SIG-M5 (cell line): ENCODE measurements around the gene TNNT3.

Source experiments
- DNase-seq: peaks from one replicate; lab custom pipeline; 2025; lab: John Stamatoyannopoulos, UW

The TNNT3 gene

DNA sequence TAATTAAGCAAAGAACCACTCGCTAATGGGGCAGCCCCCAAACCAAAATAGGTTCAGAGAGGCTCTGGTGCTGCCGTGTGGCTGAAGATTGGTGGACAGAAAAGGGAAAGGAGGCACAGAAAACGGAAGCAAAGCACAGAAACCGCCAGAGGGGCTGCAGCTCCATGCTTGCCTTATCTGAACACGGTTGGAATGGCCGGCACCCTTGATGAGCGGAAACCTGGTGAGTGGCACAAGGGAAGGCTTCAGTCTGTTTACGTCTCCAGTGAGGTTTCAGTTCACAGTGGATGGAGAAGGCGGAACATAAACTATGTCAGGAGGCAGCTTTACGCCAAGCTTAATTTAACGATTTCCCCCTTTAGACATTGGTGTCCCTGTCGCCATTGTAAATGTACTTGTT is 22.6 kb upstream of the TNNT3 start:
- no peak for DNase-seq

DNA sequence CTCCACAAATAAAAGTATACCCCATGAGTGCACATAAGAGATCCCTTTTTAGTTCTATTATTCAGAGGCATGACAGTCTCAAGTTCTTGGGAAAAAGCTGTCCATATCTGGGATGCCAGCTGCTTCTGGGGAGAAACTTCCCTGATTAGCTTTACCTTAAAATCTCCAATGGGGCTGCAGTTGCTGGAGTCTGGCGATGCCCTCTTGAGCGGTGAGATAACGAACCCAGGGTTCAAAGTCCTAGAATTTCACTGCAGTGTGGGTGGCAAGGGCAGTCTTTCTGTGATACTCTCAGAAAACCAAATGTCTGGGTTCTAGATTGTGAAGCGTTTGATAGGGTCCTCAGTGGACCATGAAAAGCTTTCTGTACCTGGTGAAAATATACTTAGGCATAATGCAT is 20.4 kb upstream of the TNNT3 start:
- DNase-seq: no peak

DNA sequence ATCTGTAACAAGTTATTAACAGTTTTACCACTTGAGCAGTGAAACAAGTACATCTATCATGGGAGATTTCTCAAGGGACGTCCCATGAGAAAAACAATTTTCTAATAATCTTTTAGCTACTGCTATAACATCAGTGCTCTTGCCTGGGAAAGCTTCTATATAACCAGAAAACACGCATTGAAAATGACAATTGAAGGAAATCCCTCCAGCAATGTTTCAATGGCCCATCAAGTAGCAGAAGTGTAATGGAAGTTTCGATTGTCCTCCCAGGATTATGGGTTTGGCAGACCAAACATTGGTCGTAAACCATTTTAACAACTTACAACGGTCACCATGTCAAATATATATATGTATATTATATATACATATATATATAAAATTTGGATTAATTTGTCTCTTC is 19.8 kb upstream of the TNNT3 start:
- no peak for DNase-seq

DNA sequence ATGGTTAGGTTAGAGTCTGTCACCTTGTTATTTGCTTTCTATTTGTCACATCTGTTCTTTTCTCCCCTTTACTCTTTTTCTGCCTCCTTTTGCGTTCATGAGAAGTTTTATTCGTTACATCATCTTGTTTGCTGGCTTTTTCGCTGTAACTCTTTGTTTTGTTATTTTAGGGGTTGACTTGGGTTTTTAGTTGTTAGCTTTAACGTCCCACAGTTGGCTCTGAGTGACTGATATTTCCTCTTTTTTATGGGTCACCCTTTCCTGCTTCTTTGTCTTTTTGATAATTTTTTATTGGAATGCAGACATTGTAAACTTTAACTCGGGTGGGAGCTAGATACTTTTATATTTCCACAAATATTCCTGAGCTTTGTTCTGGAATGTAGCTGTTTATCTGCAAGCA is 13.3 kb upstream of the TNNT3 start:
- DNase-seq: no peak

DNA sequence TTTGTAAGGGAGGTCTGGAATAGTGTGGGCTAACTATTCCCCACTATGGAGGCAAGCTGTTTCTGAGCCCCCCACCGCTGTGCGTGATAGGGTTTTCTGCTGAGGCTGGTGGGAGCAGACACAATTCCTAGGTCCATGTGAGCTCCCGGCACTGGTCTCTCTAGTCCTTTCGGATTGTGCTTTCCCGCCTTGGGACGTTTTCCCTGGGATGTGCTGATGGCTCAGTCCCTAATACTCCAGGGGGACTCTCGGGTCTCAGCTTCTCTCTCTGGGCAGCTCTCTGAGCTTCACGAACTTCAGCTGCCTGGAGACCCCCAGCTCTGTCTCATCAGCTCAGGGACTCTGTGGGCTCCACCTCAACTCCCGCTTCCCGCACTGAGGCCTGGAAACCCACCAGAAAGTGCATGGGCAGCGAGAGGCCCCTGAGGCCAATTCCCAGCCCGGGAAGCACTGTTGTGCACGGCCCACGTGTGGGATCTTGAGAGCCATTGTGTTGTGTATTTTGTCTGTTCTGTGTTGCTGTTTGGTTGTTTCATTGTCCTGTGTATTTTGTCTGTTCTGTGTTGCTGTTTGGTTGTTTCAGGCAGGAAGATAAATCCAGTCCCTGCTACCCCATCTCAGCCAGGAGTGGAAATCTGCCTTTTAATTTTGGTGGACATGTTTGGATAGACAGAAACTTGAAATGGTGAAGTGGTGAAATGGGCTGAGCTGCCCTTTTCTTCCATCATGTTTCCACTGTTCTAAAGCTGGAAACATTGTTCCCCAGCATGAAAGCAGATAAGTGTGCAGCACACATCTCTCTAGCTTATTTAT is 12.7 kb upstream of the TNNT3 start:
- no peak for DNase-seq

DNA sequence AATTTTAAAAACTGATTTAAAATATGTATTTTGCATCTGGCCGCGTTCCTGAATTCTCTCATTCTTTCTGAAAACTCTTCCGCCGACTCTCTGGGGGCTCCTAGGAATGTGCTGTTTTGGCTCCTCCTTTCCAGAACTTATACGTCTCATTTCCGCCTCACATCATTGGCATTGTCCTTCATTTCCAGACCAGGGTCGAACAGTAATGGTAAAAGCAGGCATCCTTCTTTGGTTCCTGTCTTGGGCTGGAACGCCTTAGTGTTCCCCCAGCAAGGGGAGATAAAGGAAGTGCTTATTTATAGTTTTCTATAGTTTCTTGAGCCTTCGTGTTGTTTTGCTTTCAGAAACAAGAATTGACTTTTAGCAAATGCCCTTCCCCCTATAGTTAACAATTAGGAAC is 10.9 kb upstream of the TNNT3 start:
- DNase-seq: no peak

DNA sequence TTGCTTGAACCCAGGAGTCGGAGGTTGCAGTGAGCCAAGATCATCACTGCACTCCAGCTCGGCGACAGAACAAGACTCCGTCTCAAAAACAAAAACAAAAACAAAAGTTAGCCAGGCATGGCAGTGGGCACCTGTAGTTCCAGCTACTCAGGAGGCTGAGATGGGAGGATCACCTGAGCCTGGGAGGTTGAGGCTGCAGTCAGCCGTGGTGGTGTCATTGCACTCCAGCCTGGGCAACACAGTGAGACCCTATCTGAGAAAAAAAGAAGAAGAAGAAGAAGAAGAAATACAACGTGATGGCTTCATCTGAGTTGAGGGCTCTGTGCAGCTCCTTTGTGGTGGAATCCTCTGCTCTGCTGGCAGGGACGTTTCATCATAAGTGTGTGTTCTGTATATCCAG is 10.0 kb upstream of the TNNT3 start:
- DNase-seq: no peak

DNA sequence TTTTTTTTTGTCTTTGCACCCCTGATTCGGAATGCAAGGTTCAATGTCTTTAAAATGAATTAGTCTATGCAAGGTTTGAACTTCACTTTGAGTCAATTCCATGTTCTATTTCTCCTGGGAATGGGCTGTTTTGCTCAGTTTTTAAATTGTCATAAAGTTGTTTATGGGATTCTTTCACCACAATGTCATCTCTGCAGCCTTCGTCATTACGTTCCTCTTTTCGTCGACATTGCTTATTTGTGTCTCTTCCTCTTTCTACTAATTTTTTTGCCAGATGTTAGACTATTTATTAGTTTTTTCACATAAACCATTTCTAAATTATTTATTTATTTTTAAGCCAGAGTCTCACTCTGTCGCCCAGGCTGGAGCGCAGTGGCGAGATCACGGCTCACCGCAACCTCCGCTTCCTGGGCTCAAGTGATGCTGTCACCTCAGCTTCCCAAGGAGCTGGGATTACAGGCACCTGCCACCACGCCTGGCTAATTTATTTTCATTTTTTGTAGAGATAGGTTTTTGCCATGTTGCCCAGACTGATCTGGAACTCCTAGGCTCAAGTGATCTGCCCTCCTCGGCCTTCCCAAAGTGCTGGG is 7.1 kb upstream of the TNNT3 start:
- no peak for DNase-seq

DNA sequence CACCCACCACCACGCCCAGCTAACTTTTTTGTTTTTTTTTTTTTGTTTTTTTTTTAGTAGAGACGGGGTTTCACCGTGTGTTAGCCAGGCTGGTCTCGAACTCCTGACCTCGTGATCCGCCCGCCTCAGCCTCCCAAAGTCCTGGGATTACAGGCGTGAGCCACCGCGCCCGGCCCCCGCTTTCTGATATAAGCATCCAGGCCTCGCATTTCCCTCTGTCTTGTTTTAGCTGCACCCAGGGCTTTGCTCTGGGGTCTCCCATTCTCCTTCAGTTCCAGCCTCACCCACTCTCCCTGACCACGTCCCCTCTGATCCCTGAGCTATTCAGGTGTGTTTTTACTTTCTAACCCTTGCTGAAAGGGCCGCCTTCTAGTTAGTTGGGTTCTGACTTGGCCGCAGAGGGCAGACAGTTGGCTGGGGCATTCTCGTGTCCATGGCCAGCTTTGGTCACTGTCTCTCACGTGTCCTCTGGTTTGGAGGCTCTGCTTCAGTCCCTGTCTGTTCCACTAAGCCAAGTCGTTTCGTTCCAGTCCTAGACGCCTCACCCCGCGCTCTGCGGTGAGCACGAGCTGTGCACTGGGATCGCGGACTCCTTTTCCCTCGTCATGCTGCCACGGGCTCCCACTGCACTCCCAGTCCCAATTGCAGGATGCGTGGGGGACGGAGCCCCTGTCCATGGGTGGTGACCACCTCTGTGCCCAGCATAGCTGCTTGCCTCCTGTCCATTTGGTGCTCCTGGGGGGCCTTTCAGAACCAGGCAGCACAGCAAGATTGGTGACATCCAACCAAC is 6.0 kb upstream of the TNNT3 start:
- no peak for DNase-seq

DNA sequence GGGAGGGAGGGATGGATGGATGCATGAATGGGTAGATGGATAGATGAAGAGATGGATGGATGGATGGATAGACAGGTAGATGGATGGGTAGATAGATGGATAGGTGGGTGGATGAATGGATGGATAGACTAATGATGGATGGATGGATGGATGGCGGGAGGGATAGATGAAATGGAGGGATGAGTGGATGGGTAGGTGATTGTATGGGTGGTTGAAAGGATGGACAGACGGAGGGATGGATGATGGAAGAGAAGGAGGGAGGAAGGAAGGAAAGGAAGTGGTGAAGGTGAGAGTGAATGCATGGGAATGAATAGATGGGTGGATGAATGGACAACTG is 3.7 kb upstream of the TNNT3 start:
- no peak for DNase-seq

DNA sequence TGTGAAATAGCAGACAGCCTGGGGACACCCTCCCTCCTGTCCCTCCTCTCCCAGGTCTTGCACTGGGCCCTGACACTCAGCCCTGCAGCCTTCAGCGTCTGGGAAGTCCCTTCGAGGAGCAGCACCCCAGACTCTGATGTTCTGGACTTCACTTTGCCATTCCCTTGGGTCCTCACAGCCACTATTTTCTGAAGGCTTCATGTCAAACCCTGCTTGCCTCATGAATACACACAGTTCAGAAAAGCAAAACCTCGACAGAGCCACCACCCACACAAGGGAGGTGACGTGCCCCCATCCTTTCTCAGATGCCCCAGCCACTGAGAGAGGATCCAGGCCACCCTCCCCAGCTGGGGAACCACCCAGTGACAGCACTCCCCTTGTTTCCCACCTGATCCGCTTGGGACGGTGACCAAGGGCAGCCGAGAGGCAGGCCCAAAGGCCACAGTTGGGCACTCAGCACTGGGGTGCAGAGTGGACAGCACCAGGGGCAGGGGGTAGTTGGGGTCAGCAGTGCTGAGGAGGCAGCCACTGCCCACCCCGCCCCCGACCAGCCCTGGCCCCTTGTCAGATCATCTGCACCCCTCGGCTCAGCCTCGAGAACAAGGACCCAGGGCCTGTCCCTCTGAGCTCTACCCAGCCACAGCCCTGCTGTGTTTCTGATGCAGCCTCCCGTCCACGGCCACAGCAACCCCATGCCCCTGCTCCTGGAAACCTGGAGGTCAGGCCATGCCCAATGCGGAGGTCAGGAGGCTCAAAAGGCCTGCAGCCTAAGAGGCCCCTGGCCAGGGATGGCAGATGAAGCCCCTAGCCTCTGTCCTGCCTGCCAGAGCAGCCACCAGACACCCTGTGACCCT is 3.1 kb upstream of the TNNT3 start:
- DNase-seq: no peak

DNA sequence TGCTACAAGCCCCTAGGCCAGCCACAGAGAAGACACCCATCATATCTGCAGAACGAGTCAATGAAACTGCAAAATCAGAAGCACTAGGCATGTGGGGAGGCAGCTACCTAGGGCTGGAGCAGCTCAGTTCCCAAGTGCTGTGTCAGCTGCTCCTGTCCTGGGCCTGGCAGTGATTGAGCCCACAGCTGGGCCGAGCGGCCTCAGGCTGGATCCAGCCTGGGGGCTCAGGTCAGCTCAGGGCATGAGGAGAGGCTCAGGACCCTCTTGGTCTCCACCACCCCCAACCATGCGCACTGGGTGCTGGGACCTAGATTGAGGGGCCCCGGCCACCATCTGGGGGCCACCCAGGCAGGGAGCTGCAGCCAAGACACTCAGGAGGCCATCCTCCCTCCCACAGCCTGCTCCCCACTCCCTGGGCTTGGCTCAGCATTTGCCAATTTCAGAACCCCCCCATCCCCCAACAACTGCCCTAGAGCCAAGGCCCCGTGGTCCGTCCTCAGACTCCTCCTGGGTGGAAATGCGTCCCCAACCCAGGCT is 2.4 kb upstream of the TNNT3 start:
- DNase-seq: no peak

DNA sequence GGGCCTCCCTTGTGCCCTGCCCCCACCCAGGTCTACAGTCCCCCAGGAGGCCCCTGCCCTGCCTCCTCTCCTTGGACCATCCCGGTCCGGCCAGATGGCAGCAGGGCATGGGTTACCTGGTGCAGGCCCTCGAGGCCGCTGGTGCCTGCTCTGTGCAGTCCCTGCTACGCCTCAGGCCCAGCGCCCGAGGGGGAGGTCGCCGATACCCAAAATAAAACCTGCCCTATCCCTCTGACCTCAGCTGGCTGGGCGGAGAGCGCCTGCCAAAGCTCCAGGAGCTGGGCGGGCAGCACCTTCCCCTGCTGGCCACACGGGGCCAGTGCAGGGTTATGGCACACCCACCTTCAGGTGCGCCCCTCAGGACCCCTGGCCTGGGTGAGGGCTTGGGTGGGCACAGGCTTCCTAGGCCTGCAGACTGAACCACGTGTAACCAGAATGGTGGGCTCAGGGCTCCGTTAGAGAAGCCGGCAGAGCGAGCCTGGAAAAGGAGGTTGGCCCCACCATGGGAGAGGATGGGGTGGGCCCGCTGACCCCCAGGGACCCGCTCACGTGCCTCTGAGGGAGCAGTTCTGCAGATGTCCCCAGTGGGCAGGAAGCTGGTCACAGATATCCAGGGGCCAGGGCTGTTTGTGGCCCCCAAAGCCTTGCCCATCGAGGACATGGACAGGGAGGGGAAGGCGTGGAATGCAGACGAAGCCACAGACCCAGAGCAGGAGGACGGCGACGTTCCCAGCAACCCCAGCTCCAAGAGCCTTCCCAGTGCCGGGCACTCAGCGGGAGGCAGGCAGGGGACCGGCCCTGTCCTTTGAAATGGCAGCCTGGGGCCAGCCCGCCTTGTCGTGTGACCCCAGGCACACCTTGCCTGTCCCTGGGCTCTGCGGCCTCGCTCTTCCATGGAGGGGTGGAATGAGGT is 1.7 kb upstream of the TNNT3 start:
- DNase-seq: no peak

DNA sequence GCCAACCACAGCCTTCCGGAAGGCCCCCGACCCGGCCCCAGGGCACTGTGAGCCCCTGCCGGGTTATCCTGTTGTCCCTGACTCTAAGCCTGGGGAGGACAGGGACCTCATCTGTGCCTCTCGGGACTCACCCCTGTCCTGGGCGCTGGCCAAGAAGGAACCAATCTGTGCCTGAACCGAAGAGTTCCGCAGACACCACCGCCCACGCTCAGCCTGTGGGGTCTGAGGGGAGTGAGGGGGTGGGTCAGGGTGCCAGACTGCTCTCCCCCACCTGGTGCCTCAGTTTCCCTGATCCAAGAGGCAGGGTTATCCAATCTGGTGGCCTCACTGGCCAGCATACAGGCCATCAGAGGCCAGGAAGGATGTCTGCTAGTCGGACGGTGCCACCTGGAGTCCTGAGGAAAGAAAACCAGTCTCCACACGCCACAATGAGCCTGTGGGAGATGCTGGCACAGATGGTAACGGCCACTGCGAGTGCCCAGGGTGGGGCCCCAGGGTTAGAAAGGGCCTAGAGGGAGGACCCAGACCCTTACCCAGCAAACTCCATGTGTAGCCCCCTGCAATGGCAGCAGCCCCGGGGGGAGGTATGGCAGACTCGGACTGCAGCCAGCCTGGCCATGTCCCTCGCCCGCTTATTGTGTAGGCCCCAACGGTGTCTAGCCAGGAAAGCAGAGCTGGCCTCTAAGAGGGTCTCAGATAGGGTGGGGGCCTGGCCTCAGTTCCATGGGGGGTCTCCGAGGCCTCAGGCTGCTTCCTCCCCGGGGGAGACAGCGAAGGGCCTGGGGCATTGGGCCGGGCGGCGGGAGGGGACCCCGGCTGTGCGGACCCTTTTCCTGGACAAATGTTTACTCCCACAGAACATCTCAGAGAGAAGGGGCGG is 827 bp upstream of the TNNT3 start:
- no peak for DNase-seq

DNA sequence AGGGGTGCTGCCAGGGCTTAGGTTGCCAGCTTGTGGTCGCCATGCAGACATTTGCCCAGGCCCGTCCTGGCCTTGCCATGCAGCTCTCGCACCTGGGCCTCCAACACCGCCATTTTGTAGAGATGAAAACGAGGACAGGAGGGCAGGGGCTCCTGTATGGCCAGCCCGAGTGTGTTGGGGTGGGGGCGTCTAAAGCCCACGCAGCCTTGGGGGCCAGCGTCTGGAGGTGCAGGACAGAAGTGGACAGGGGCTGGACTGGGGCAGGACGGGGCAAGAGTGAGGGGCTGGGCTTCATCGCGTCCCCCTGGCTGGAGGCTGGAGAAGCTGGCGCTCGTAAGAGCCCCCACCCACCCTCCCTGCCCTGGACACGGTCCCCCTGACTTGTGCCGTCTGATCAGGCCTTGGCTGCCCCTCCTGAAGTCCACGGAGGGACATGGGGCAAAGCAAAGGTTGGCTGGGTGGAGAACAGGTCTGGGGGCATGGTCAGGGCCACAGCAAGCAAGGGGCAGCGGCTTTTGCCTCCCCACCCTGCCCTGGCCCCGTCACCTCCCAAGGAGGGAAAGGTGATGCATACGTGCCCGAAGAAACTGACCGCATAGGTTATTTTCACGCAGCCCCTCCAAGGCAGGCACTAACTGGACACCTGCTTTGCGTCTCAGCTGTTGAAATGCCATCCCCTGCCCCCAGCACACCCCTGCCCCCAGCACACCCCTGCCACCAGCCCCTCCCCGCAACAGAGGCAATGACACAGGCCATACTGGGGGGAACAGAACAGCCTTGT is 815 bp downstream of the TNNT3 start:
- no peak for DNase-seq

DNA sequence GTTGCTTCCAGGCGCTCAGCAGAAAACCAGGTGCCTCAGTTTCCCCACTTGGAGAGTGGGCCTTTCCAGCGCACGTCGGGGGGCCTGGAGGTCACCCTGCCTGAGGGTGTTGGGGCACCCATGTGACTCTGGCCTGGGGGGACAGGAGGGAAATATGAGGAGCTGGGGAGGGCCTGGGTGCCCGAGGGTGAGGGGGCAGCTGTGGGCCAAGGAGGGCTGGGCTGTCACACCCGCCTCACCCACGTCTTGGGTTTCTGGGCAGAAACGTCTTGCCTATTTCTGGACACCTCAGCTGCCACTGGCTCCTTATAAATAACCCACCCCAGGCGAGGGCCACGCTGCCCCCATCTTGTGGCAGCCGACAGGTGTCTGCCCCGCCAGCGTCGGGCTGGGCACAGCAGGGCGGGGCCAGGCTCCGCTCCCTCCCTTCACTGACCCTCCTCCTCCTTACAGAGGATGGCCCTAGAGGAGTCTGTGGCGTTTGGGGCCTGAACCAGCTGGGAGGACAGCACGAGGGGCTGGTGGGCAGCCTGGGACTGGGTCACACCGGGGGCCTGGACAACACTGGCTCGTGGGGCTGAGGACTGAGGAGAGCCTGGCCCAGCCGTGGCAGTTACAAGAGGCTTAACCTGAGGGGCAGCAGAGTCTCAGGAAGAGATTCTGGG is 1.5 kb downstream of the TNNT3 start:
- no peak for DNase-seq

DNA sequence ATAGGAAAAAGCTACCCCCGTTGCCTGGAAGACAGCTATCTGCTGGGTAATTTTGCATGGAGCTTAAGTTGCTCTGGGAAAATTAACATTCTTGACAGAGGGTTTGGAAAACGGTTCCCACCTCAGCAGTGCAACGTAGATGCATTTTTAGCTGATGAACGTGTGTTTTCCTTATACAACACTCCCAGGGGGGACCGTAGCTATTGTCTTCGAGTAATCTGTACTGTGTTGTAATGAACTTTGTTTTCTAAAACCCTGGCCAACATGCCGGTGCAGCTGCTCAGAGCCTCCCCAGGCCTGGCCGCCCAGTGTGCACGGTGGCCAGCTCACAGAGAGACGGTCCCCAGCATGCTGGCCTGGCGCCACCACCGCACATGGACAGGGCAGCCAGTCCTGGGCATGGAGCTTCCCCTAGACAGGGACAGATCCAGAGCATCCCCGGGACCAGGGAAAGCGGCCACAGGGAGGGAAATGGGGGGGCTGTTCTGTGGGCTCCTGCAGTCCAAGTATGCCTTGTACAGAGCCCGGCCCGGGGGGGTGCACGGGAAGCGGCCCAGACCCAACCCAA is 2.2 kb downstream of the TNNT3 start:
- no peak for DNase-seq

DNA sequence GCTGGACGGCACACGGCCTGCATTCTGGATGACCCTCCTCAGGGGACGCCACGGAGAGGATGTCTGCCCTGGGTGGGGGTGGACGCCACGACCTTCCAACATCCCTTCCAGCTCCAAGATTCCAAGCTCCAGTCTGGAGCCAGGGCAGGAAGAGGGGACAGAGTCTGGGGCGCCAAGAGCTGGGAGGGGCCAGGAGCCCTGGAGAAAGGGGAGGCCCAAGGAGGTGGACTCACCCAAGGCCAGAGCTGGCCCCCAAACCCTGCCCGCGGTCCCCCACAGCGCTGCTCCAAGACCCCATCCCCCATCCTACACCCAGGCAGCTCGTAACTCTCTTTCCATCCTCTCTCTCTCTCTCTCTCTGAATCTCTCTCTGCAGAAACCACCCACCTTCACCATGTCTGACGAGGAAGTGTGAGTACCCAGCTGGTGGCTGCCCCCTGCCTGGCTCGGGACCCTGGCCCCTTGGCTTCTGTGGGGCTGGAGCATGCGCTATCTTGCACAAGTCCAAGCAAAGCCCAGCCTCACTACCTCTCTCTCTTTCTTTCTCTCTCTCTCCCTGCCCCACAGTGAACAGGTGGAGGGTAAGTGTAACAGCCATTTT is 3.1 kb downstream of the TNNT3 start:
- no peak for DNase-seq
